ENCODE measurements around the gene AGPAT3.
"Not testable (repeated sequence)": the region's sequence is repeated elsewhere in the genome, so short reads cannot be mapped to it uniquely, and the experiment has no call there.

Gene AGPAT3

DNA sequence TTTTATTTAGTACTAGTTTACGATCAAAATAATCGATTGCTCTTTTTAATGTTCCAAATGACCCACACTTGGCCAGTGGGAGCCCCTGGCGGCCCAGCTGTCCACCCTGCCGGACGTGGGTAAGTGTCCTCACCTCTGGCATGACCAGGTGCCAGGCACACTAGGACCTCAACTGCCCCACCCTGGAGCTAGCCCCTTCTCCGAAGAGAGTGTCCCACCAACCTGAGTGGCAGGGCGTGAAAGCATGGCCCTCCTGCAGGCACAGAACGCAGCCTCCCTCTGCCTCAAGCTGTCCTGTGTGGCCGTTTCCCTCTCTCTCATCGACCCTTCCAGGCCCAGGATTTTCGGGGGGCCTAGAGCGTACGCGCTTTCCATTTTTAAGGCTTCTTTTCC is 32.9 kb upstream of the AGPAT3 start:
- in situ Hi-C loops (cut with HindIII; ENCODE audit: low pct_ligation_motif_present, low pct_unique_long_range_greater_than_20kb, low sequenced_read_pairs): no loop called here
- no peak for DNase-seq

DNA sequence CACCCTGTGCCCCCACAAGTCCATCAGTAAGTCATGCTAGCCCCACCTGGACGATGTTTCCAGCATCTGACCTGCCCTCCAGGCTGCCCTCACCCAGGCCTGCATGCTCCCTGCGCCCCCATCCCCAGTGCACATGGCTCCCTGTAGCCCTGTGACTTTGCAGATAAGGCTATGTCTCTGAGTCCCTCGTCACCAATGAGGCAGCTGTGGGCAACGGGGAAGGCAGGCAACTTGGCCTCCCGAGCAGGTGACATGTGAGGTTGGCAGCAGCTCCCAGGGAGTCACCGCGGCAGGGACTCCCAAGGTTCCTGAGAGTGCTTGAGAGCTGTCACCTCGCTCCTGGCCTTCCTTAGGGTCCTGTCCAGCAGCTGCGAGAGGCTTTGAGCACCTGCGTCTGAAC is 32.4 kb upstream of the AGPAT3 start:
- in situ Hi-C loops (cut with HindIII; ENCODE audit: low pct_ligation_motif_present, low pct_unique_long_range_greater_than_20kb, low sequenced_read_pairs): no loop called here
- no peak for DNase-seq

DNA sequence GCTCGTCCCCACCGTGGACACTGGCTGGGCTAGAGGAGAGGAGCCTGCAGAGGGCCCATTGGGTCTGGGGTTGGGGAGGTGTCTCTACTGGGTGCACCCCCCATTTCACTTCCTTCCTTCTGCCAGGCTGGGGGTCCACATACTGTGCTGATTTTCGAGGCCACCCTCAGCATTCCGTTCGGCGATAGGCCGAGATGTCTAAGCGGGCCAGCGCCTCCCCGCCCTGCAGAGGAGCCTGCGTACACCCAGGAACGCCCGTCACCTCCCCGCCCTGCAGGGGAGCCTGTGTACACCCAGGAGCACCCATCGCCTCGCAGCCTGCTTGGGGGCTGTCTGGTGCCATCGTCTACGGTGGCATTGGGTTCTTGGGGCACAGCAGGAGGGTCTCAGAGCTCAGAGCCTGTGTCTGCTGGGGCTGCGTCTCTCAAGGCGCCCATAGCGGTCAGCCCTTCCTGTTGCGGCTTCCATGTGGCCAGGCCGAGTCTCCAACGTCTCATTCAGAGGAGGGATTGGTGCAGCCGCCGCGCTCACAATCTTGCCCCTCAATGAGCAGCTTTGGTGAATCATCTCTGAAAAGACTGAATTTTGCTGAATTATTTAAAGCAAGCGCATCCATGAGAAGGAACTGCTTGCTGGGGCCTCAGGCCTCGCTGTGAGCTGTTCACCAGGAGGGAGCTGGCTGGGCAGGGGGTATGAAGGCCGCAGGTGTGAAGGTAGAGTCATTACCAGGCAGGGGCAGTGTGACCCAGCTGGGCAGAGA is 30.7 kb upstream of the AGPAT3 start:
- in situ Hi-C loops (cut with HindIII; ENCODE audit: low pct_ligation_motif_present, low pct_unique_long_range_greater_than_20kb, low sequenced_read_pairs): no loop called here

DNA sequence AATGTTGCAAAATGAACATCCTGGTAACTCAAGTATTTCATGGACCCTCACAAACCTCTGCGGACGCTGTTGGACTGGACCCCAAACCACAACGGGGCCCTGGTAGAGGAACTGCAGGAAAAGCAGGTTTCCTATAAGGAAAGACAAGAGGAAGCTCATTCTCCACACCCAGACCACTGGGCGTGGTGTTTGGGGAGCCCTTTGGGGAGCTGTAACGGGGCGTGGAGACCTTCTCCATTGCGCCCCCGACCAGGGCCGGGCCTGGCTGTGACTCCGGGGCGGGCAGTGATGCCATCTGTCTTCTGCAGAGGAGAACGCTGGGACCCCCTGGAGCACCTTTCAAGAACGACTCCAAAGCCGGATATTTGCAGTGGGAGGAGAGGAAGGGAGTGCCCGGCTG is 30.0 kb upstream of the AGPAT3 start:
- in situ Hi-C loops (cut with HindIII; ENCODE audit: low pct_ligation_motif_present, low pct_unique_long_range_greater_than_20kb, low sequenced_read_pairs): no loop called here
- DNase-seq: no peak

More for the DNA sequence above, 30.7 kb upstream of the AGPAT3 start:
- DNase-seq: no peak

DNA sequence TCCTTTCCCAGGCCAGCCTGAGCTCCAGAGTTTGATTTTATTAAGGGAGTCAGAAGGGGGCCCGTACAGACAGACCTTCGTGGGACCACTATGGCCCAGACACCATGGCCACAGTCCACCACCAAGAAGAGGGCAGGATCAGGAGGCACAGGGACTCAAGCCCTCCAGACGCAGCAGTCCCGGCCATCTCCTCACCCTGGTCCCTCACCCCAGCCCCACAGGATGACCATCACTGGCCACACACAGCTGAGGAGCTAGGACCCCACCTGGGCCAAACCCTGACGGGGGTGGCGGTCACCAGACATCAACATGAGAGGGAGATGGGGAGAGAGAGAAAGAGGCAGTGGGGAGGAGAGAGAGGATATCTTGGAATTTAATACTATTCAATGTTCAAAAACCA is 29.2 kb upstream of the AGPAT3 start:
- in situ Hi-C loops (cut with HindIII; ENCODE audit: low pct_ligation_motif_present, low pct_unique_long_range_greater_than_20kb, low sequenced_read_pairs): no loop called here

DNA sequence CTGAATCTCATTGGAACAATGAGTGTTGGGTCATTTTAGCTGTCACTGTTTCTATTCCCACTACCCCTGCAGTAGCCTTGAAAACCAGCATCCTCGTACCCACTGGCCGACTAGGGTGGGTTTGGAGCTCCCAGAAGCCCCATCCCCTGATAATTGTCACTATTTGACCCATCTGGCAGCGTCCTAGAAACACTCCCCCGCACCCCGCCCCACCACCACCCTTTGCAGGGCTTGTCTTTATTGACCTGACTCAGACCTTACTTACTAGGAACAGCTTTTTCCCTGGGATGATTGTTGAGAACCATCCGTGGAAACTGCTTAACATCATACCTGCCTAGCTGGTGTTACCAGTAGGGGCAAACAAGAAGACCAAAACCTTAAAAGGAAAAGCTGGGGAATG is 28.4 kb upstream of the AGPAT3 start:
- in situ Hi-C loops (cut with HindIII; ENCODE audit: low pct_ligation_motif_present, low pct_unique_long_range_greater_than_20kb, low sequenced_read_pairs): no loop called here
- DNase-seq: no peak

More for the DNA sequence above, 29.2 kb upstream of the AGPAT3 start:
- DNase-seq: no peak

DNA sequence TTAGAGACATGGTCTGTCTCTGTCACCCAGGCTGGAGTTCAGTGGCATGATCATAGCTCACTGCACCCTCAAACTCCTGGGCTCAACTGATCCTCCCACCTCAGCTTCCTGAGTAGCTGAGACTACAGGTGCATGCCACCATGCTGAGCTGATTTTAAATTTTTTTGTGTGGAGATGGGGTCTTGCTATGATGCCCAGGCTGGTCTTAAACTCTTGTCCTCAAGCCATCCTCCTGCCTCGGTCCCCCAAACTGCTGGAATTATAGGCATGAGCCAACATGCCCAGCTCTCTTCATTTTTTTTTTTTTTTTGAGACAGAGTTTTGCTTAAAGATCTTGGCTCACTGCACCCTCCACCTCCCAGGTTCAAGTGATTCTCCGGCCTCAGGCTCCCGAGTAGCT is 24.8 kb upstream of the AGPAT3 start:
- in situ Hi-C loops (cut with HindIII; ENCODE audit: low pct_ligation_motif_present, low pct_unique_long_range_greater_than_20kb, low sequenced_read_pairs): no loop called here

DNA sequence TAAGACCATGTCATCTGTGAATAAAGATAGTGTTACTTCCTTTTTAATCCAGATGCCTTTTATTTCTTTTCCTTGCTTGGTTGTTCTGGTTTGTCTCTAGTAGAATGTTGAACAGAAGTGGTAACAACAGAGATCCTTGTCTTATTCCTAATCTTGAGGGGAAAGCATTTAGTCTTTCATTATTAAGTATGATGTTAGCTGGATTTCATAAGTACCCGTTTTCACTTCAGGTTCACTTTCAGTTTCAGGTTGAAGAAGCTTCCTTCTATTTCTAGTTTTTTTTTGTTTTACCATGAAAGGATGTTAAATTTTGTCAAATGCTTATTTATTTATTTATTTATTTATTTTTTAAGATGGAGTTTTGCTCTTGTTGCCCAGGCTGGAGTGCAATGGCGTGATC is 22.3 kb upstream of the AGPAT3 start:
- in situ Hi-C loops (cut with HindIII; ENCODE audit: low pct_ligation_motif_present, low pct_unique_long_range_greater_than_20kb, low sequenced_read_pairs): no loop called here
- no peak for DNase-seq

More for the DNA sequence above, 24.8 kb upstream of the AGPAT3 start:
- no peak for DNase-seq

DNA sequence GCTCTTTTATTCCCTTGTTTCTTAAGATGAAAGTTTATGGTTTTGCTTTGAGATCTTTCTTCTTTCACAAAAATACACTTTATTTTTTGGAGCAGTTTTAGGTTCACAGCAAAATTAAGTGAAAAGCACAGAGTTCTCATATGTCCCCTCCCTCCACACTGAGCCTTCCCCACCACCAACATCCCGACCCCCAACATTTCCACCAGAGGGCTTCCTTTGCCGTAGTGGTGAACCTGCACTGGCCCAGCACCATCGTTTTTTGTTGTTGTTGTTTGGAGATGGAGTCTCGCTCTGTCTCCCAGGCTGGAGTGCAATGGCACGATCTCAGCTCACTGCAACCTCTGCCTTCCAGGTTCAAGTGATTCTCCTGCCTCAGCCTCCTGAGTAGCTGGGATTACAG is 20.1 kb upstream of the AGPAT3 start:
- DNase-seq; in situ Hi-C loops (cut with HindIII; ENCODE audit: low pct_ligation_motif_present, low pct_unique_long_range_greater_than_20kb, low sequenced_read_pairs): not testable (repeated sequence)

DNA sequence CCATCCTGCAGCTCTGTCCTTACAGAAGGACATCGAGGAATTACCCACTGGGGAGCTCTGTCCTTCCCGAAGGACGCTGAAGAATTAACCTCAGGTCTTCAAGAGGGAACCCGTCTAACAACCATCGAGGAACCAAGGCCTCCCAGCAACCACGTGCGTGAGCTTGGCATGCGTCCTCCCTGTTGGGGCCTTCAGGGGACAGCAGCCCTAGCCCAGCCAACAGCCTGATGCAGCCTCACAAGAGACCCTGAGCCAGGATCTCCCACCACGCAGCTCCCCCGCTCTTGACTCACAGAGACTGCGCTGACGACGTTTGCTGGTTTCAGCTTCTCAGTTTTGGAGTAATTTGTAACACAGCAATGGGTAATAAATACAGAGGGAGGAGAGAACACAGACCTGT is 19.6 kb upstream of the AGPAT3 start:
- no peak for DNase-seq
- in situ Hi-C loops (cut with HindIII; ENCODE audit: low pct_ligation_motif_present, low pct_unique_long_range_greater_than_20kb, low sequenced_read_pairs): no loop called here

DNA sequence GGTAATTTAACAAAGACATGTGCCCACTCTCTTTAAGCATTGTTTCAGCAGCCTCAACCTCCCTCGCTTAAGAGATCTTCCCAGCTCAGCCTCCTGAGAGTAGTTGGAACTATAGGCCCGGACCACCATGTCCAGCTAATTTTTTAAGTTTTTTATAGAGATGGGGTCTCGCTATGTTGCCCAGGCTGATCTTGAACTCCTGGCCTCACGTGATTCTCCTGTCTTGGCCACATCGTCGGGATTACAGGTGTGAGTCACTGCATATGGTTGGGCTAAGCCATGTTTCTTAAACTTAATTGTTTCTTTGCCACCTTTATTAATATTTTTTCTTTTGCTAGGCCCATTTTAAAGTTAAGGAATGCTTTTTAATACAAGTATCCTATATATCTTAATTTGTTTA is 18.6 kb upstream of the AGPAT3 start:
- in situ Hi-C loops (cut with HindIII; ENCODE audit: low pct_ligation_motif_present, low pct_unique_long_range_greater_than_20kb, low sequenced_read_pairs): no loop called here
- no peak for DNase-seq

DNA sequence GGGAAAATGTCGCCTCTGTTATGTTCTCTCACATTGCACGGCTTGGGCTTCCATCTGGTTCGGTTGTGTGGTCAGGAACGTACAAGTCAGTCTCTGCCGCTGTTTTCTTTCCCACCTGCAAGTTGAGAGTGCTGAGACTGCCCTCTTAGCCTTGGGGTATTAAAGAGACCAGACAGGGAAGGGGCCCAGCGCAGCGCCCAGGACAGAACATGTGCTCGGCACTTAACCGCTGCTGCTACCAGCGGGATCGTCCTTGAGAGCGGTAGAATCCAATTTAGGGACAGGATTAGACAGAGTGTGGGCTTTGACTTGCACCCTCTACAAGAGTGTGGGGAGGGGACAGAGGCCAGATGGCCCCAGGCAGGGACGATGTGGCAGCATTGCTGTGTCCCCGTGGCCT is 17.7 kb upstream of the AGPAT3 start:
- in situ Hi-C loops (cut with HindIII; ENCODE audit: low pct_ligation_motif_present, low pct_unique_long_range_greater_than_20kb, low sequenced_read_pairs): no loop called here
- no peak for DNase-seq

DNA sequence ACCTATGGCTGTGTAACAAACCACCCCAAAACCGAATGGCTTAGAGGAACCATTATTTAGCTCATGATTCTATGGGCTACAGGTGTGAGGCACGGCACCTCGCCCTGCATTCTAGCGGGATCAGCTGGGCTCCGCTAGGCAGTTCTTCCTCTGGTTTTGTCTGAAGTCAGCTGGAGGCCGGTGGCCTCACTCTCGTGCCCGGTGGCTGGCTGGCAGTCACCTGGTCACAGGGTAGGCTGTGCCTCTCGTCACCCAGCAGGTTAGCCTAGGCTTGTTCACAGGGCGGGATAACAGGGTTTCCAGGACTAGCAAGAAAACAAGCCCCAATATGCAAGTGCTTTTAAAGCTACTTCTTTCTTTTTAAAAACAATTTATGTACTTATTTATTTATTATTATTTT is 16.3 kb upstream of the AGPAT3 start:
- no peak for DNase-seq
- in situ Hi-C loops (cut with HindIII; ENCODE audit: low pct_ligation_motif_present, low pct_unique_long_range_greater_than_20kb, low sequenced_read_pairs): no loop called here

DNA sequence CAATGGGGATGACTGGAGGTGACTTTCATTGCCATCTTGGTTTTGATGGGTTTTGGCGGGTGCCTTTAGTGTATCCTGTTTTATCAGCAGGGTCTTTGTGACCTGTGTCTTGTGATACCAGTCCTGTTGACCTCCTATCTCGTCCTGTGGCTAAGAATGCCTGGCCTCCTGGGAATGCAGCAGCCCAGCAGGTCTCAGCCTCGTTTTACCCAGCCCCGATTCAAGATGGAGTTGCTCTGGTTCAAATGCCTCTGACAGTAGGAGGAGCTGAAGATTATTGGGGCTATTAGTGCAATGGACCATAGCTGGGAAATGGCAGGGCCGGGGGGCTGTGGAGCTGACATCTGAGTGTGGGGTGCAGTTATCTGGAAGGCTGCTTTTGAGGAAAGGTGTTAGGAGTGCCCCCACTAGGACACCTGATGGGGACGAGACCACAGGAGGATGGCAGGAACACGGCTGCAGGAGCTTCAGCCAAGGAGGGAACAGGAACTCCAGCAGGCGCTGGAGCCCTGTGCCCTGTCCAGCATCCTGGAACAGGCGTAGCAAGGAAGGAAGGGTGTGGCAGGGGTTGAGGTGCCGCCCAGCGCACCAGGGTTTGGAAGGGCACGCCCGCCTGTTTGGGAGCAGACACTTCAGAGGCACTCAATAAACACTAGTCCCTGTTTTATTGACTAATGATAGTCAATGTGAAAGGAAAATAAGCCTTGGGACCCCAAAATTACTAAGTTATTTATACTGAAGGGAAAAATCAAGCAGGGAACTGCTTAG is 15.3 kb upstream of the AGPAT3 start:
- DNase-seq: no peak
- in situ Hi-C loops (cut with HindIII; ENCODE audit: low pct_ligation_motif_present, low pct_unique_long_range_greater_than_20kb, low sequenced_read_pairs): no loop called here

DNA sequence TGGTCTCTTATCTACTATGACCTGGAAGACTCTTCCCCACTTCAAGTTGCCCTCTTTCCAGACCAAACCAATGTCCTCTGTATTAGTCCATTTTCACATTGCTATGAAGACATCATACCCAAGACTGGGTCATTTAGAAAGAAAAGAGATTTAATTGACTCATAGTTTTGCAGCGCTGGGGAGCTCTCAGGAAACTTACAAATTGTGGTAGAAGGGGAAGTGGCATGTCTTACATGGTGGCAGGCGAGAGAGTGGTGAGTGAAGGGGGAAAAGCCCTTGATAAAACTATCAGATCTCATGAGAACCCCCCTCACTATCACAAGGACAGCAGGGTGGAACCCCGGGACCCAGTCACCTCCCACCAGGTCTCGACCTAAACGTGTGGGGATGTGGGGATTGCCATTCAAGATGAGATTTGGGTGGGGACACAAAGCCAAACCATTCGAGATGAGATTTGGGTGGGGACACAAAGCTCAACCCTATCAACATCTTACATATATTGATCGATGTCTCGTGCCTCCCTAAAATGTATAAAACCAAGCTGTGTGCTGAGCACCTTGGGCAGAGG is 14.2 kb upstream of the AGPAT3 start:
- in situ Hi-C loops (cut with HindIII; ENCODE audit: low pct_ligation_motif_present, low pct_unique_long_range_greater_than_20kb, low sequenced_read_pairs): no loop called here
- DNase-seq: no peak

DNA sequence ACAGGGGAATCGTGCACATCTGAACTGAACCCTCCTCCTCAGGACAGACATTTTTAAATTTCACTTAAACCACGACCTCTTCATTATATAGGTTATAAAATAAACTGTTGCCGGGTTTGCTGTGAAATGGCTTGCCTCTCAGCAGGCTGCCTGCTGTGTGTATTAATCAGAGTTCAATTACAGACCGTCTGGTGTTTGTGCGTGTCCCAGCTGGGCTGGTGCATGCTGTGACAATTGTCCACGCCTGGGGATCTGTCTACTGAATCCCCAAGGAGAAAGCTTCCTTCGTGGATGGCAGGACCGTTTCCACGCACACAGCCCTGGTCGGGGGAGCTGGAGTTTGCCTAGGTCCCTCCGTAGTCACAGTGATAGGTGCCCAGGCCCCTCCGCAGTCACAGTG is 13.4 kb upstream of the AGPAT3 start:
- no peak for DNase-seq
- in situ Hi-C loops (cut with HindIII; ENCODE audit: low pct_ligation_motif_present, low pct_unique_long_range_greater_than_20kb, low sequenced_read_pairs): no loop called here

DNA sequence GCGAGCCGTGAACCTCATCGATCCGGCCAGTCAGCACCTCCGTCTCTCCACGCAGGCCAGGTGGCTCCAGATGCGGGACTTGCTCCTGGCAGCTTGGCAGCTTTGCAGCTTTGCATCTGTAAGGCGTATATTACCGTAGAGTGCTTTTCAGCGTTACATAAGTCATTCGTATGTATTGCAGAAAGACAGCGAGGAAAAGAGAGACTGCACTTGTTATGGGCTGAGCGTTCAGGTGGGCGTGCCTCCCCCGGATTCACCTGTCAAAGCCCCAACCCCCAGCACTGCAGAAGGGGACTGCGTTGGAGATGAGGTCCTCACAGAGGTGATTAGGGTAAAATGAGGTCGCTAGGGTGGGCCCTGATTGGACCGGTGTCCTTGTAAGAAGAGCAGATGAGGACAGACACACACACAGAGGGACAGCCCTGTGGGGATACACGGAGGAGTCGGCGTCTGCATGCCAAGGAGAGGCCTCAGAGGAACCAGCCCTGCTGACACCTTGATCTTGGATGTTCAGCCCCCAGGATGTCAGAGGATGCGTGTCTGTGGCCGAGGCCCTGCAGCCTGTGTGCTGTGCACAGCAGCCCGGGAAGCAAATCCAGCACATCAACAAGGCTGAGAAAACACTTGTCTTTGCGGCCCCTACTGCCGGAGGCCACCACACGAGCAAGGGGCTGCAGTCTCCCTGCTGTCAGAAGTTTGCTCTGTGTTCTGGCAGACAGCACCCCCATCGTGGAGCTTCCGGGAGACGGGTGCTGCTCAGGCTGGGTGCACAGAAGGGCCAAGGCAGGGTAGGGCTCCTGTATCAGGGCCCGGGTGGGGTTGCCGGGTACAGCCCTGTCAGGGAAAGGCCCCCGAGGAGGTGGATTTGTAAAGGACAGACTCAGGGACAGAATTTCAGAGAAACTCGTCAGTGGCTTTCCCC is 10.9 kb upstream of the AGPAT3 start:
- in situ Hi-C loops (cut with HindIII; ENCODE audit: low pct_ligation_motif_present, low pct_unique_long_range_greater_than_20kb, low sequenced_read_pairs): no loop called here
- no peak for DNase-seq

DNA sequence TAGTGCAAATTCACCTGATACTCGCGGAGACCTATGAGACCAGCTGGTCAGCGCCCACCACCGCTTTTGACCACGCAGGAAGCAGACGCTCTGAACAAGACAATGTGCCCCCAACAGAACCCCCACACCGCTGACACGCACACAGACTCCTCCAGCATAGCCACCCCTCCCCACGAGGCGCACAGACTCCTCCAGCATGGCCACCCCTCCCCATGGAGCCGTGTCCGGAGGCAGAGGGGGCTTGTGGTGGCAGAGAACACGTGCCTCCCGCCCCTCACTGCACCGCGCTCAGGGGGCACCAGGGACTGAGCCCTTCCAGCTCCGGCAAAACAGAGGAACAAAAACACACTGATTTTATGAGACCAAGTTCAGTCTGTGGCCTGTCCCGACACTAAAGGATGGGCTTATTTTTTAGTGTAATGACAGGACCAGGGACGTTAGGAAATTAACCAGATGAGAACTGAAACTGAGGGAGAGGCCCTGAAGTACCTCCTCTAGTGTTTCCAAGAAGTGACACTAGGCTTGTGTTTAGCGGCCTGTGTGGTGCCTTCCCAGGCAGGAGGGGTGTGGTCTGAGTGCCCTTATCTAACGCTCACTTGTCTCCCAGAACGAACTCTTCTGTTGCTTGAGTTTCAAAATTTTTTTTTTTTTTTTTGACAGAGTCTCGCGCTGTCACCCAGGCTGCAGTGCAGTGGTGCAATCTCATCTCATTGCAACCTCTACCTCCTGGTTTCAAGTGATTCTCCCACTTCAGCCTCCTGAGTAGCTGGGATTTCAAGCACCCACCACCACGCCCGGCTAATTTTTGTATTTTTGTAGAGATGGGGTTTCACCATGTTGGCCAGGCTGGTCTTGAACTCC is 10.0 kb upstream of the AGPAT3 start:
- in situ Hi-C loops (cut with HindIII; ENCODE audit: low pct_ligation_motif_present, low pct_unique_long_range_greater_than_20kb, low sequenced_read_pairs): no loop called here
- no peak for DNase-seq

Measured in ACHN (cell line).